NCI-H1436 (cell line): Measurements from ENCODE around the gene NKAIN1.
"Not testable (repeated sequence)": the region's sequence is repeated elsewhere in the genome, so short reads cannot be mapped to it uniquely, and the experiment has no call there.

Source experiments
- DNase-seq: peaks from one replicate; lab custom pipeline; 2025; lab: John Stamatoyannopoulos, UW

The NKAIN1 gene

DNA sequence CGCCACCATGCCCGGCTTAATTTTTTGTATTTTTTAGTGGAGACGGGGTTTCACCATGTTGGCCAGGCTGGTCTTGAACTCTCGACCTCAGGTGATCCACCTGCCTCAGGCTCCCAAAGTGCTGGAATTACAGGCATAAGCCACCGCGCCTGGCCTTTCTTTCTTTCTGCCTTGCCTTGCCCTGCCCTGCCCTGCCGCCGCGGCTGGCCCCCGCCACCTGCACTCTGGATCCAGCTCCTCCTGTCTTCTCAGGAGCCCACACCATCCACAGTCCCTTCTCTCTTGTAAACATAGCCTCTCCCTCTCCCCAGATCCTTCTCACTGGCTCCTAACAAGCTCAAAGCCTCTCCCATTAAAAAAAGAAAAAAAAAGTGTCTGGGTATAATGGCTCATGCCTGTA lies 44.4 kb downstream of the NKAIN1 start:
- DNase-seq = not testable (repeated sequence)

DNA sequence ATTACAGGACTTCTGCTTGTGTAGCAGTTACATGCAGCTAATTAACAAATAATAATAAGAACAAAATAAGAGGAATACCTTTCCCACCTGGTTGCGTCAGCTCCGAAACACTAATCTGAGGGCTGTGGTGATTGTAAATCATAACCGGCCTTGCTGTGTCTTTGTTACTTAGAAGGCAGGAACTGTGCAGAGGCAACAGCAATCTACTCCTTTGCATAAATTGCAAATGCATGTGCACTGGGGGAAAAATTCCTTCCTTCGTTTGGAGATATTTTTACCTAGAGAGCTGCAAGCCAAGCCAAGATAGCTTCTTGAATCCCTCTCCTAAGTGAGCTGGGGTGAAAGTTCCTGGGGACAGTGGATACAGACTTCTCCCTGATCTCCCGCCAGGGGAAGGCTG lies 46.0 kb downstream of the NKAIN1 start:
- no peak for DNase-seq

- DNase-seq = no peak
These were observed 48.4 kb downstream of the NKAIN1 start for GRCh38 chr1:31191281-31191680.

GRCh38 chr1:31189696-31190674 lies 49.7 kb downstream of the NKAIN1 start:
- DNase-seq = no peak

DNA sequence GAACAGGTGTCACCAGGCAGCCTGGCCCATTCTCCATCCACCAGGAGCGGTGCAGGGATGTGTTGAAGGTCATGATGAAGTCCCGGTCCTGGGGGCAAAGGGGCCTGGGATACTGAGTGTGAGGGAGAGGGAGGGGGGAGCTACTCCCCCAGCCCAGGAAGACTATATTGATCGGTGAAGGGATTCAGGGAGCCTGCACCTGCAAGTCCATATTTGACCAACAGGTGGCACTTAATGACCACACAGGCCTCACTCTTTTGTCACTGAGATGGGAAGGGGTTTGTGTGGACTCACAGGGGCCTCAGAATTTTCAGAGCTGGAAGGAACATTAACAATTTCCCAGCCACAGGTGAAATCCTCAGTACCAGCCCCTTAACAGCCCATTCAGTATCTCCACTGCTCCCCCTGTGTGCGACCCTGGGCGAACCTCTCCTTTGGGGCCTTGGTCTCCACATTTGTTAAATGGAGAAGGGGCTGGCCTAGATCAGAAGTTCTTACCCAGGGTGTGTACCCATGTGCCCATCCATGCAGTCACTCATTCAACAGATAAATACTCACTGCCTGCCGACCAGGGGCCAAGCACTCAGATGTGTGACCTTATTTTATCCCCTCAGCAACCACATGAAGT lies 55.6 kb downstream of the NKAIN1 start:
- DNase-seq = peak; percentile 51

DNA sequence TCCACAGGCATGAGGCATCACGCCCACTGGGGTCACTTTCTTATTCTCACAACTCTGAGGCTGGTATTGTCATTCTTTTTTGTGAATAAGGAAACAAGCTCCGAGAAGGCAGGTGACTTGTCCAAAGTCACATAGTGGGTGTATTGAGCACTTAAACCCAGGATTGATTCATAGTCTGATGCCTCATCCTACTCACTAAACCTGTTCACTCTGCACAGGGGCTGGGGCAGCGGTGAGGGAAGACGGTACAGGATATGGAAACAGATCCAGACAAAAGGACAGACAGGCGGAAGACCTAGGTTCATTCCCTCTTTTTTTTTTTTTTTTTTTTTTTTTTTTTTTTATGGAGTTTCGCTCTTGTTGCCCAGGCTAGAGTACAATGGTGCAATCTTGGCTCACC lies 56.6 kb downstream of the NKAIN1 start:
- DNase-seq = no peak

- peak; percentile 67 for DNase-seq
These were observed 57.3 kb downstream of the NKAIN1 start for GRCh38 chr1:31182352-31182751.

DNA sequence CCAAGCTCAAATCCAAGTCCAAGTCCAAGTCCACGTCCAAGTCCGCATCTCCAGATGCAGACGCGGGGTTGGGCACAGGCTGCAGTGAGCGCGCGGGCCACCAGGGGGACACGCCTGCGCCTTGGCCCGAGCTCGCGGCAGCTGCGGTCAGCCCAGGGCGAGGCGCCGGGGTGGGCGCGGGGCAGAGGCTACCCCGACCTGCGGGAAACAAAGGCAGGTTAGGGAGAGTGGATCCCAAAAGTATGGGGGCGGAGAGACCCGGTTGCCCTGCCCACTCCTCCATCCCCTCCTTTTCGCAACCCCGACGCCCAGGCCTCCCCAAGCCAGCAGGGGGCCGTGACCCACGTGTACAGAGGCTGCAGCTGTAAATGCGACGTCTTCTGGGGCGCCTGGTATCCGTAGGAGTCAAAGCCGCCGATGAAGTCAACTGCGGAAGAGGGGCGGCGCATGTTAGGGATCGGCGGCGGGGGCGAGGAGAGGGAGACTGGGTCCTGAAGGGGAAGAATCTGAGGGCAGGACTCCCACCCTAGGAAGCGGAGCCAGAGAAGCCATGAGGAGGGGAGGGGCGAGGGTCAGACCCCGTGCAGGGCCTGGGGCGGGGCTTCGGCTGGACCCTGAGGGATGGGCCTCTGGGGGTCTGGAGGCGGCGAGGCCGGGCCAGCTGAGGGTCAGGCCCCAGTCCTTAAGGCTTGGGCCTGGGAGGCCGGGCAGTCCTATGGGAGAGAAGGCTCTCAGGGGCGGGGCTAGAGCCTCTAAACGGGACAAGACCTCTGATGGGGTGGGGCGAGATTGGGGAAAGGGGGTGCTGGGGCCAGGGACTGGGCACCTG lies 58.0 kb downstream of the NKAIN1 start:
- DNase-seq = peak; percentile 11

GRCh38 chr1:31180338-31180737 lies 59.3 kb downstream of the NKAIN1 start:
- DNase-seq = no peak

- not testable (repeated sequence) for DNase-seq
These were observed 63.4 kb downstream of the NKAIN1 start for GRCh38 chr1:31176291-31176690.

DNA sequence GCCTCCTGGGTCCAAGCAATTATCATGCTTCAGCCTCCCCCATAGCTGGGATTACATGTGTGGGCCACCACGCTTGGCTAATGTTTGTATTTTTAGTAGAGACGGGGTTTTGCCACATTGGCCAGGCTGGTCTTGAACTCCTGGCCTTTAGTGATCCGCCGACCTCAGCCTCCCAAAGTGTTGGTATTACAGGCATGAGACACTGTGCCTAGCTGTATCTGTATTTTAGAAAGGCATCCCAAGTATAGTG lies 69.3 kb downstream of the NKAIN1 start:
- no peak for DNase-seq

DNA sequence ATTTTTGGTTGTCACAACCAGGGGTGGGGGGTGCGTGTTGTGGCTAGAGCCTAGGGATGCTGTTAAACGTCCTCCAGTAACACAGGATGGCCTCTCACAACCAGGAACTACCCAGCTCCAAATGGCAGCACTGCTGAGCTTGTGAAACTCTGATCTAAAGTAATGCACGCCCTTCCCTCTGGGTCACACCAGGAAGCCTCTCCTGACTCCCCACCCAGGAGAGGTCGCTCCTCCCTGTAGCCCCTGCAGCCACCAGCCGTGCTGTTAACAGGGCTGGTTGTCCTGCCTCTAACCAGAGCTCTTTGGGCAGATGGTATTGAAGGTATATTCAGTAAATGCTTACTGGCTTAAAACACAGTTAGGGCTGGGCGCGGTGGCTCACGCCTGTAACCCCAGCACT lies 73.2 kb downstream of the NKAIN1 start:
- no peak for DNase-seq

DNA sequence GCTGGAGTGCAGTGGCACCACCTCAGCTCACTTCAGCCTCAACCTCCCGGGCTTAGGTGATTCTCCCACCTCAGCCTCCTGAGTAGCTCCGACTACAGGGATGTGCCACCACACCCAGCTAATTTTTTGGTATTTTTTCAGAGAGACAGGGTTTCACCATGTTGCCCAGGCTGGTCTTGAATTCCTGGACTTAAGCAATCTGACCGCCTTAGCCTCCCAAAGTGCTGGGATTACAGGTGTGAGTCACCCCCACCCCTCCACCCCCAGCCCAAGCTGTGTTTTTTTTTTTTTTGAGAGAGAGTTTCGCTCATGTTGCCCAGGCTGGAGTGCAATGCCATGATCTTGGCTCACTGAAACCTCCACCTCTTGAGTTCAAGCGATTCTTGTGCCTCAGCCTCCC lies 75.4 kb downstream of the NKAIN1 start:
- no peak for DNase-seq

DNA sequence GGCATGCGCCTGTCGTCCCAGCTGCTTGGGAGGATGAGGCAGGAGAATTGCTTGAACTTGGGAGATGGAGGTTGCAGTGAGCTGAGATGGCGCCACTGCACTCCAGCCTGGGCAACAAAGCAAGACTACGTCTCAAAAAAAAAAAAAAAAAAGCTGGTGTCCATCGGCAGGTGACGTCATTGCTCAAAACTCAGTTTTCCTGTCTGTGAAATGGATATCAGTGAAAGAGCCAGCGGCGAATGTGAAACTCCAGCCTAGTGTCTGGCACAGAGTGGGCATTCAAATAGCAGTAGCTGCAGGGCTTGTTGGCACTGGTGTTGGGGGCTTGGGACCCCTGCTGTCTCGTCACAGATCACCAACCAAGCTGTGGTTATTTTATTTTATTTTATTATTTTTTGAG lies 75.8 kb downstream of the NKAIN1 start:
- no peak for DNase-seq

- DNase-seq = no peak
These were observed 78.1 kb downstream of the NKAIN1 start for GRCh38 chr1:31161571-31161970.

DNA sequence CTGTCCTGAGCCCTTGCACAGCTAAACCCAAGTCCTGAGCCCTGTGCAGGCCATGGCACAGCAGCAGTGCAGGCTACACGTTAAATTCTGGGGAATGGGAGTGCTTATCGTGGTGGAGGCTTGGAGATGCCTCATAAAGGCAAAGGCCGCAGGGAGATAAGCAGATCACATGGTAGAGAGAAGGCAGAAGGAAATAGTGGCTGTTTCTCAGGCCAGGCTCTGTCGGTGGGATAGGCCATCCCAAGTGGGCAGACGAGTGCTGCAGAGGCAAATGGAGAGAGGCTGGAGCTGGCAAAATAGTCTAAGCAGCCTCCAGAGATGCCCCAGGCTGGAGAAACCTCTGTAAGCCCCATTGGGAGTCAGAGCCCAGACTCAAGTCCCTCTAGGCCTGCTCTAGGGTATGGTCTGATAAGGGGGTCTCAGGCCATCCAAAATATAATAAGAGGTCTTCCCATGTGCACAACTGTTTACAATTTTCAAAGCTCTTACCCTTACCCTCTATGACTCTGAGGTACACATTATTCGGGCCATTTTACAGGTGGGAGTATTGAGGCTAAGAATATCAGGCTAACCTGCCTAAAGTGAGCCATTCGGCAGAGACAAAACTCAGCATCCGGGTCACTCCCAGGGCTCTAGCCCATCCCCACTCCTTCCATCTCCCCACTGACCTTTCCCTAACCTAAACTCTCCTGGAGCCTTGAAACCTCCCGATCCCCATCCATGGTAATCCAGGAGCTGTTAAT lies 79.6 kb downstream of the NKAIN1 start:
- DNase-seq = no peak

DNA sequence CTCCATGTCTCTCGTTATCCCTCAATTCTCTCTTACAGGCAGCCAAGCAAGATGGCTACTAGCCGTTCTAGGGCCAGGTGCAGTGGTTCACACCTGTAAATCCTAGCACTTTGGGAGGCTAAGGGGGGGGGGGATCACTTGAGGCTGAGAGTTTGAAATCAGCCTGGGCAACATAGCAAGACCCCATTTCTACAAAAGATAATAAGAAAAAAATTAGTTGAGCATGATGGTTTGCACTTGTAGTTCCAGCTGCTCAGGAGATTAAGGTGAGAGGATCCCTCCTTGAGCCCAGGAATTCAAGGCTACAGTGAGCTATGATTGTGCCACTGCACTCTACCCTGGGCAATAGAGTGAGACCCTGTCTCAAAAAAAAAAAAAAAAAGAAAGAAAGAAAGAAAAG lies 80.4 kb downstream of the NKAIN1 start:
- DNase-seq = no peak

DNA sequence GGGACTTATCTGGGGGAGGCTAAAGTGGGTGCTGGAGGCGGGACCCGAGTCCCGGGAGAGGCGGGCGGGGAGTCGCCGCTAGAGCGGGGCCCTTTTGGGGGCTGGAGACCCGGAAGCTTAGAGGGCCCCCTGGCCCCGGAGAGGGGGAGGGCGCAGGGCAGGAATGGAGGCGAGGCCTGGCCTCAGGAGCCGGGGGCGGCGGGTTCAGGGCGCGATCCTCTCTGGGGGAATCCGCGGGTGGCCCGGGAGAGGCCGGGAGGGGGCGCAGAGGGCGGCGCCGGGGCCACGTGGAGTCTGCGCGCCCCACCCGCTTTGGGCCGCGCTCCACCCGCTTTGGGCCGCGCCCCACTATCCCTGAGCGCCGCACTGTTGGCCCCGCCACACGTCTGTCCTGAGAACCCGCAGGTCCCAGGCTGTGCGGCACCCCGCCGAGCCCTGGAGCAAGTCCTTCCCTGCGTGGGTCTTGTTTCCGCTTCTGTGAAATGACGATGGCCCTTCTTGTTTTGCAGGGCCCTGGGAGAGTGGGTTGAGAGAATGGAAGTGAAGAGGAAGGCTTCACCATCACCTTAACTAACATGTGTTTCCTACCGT lies 84.4 kb downstream of the NKAIN1 start:
- DNase-seq = peak; percentile 56

DNA sequence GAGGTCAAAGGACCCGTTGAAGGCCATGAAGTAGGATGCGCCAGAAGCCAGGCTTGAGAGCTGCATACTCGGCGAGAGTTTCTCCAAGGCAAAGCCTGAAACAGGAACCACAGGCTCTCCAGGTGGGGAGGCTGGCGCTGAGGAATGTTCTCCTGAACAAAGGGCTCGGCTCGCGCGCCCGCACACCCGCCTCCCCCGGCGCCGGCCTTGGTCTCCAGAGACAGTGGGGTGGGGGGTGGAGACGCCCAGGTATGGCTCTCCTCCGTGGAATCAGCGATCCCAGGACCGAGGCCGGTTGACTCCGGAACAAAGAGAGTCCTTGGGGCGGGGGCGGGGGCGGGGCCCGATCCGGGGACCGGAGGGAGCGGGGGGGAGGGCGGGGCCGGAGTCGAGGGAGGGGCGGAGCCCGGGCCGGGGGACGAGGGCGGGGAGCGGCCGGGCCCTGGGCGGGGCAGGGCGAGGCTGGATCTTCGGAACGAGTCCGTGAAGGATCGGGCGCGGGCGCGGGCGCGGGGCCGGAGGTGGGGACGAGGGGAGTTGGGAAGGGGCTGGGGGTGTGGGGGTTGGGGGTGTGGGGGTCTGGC lies 85.0 kb downstream of the NKAIN1 start:
- peak; percentile 89 for DNase-seq

- no peak for DNase-seq
These were observed 85.6 kb downstream of the NKAIN1 start for GRCh38 chr1:31154000-31154631.

GRCh38 chr1:31153423-31153822 lies 86.3 kb downstream of the NKAIN1 start:
- DNase-seq = no peak
